ENCODE results near the gene CSRP3.

- no peak for TF ChIP-seq POLR2AphosphoS5 (IDR thresholded peaks at IDR 0.05)
- TF ChIP-seq, protein P1, sequence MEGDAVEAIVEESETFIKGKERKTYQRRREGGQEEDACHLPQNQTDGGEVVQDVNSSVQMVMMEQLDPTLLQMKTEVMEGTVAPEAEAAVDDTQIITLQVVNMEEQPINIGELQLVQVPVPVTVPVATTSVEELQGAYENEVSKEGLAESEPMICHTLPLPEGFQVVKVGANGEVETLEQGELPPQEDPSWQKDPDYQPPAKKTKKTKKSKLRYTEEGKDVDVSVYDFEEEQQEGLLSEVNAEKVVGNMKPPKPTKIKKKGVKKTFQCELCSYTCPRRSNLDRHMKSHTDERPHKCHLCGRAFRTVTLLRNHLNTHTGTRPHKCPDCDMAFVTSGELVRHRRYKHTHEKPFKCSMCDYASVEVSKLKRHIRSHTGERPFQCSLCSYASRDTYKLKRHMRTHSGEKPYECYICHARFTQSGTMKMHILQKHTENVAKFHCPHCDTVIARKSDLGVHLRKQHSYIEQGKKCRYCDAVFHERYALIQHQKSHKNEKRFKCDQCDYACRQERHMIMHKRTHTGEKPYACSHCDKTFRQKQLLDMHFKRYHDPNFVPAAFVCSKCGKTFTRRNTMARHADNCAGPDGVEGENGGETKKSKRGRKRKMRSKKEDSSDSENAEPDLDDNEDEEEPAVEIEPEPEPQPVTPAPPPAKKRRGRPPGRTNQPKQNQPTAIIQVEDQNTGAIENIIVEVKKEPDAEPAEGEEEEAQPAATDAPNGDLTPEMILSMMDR (IDR thresholded peaks at IDR 0.05), result no peak
Observed at GRCh38 chr11:19228968-19229367, 27.2 kb upstream of the CSRP3 start.
